ENCODE measurements around the gene NR2F2. TPM values are rescaled to one million over a fixed set of nuclear protein-coding genes. Genes with fewer than 3 reads are reported as not detected.

NR2F2 gene
- total RNA-seq, 1 donor from 2014 or later = 1.9 TPM

GRCh38 chr15:96331144-96331944 is 844 bp downstream of the NR2F2 start:
- H3K36me3 Mint-ChIP-seq (ENCODE audit: unreplicated experiment) = no peaks in the 10 kb centered on the region
- H3K27me3 Mint-ChIP-seq (ENCODE audit: unreplicated experiment) = peaks cover 44% of the 10 kb centered on the region
- peaks cover 14% of the 10 kb centered on the region for H3K9me3 Mint-ChIP-seq (ENCODE audit: unreplicated experiment)
- TF ChIP-seq CTCF (IDR thresholded peaks at IDR 0.05; ENCODE audit: partially characterized antibody, unreplicated experiment) = no peak
- H3K27ac Mint-ChIP-seq (ENCODE audit: unreplicated experiment) = no peak overlapping the region
- peak; percentile 62 for DNase-seq
- H3K4me1 Mint-ChIP-seq (ENCODE audit: low read depth, unreplicated experiment) = peaks cover 8% of the 10 kb centered on the region
- H3K4me3 Mint-ChIP-seq (ENCODE audit: unreplicated experiment) = peak overlapping the region; percentile 88

- Mint-ChIP-seq H3K4me1 (ENCODE audit: low read depth, unreplicated experiment) (peaks cover under 1% of the 10 kb centered on the region), H3K9me3 (ENCODE audit: unreplicated experiment) (peaks cover 14% of the 10 kb centered on the region), H3K27me3 (ENCODE audit: unreplicated experiment) (peaks cover 40% of the 10 kb centered on the region), H3K36me3 (ENCODE audit: unreplicated experiment) (no peaks in the 10 kb centered on the region), H3K4me3 (ENCODE audit: unreplicated experiment) (peak overlapping the region; percentile 88), H3K27ac (ENCODE audit: unreplicated experiment) (no peak overlapping the region)
- DNase-seq = no peak
- no peak for TF ChIP-seq CTCF (IDR thresholded peaks at IDR 0.05; ENCODE audit: partially characterized antibody, unreplicated experiment)
Observed at GRCh38 chr15:96331945-96332636, 1.6 kb downstream of the NR2F2 start.

DNA sequence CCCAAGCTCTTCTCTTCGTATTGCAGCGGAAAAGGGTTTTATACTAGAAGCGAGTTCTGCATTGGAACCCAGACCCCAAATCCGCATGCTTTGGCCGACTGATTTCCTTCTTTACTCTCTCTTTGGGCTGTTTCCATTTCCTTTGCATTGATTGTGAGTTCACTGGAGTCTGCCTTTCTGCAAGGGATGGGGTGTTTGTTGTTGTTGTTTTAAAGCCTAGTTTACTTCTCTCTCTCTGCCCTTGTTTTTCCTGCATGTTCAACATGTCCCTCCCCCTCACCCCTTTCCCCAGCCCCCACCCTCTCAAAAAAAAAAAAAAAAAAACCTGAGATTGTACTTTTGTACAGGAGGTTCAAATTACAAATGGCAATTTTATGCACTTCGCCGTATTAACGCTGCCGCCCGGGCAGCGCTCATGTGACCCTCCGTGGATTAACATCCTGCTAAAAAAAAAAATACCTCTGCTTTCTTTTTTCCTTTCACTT is 2.2 kb downstream of the NR2F2 start:
- peaks cover 42% of the 10 kb centered on the region for H3K27me3 Mint-ChIP-seq (ENCODE audit: unreplicated experiment)
- H3K4me1 Mint-ChIP-seq (ENCODE audit: low read depth, unreplicated experiment) = no peaks in the 10 kb centered on the region
- no peak for TF ChIP-seq CTCF (IDR thresholded peaks at IDR 0.05; ENCODE audit: partially characterized antibody, unreplicated experiment)
- peak overlapping the region; percentile 81 for H3K4me3 Mint-ChIP-seq (ENCODE audit: unreplicated experiment)
- peaks cover 14% of the 10 kb centered on the region for H3K9me3 Mint-ChIP-seq (ENCODE audit: unreplicated experiment)
- no peak overlapping the region for H3K27ac Mint-ChIP-seq (ENCODE audit: unreplicated experiment)
- no peaks in the 10 kb centered on the region for H3K36me3 Mint-ChIP-seq (ENCODE audit: unreplicated experiment)
- DNase-seq = no peak

GRCh38 chr15:96333131-96334016 is 2.9 kb downstream of the NR2F2 start:
- Mint-ChIP-seq H3K36me3 (ENCODE audit: unreplicated experiment) (no peaks in the 10 kb centered on the region), H3K4me1 (ENCODE audit: low read depth, unreplicated experiment) (no peaks in the 10 kb centered on the region), H3K4me3 (ENCODE audit: unreplicated experiment) (peak overlapping the region; percentile 81), H3K9me3 (ENCODE audit: unreplicated experiment) (peaks cover 14% of the 10 kb centered on the region), H3K27ac (ENCODE audit: unreplicated experiment) (no peak overlapping the region), H3K27me3 (ENCODE audit: unreplicated experiment) (peaks cover 44% of the 10 kb centered on the region)
- TF ChIP-seq CTCF (IDR thresholded peaks at IDR 0.05; ENCODE audit: partially characterized antibody, unreplicated experiment) = no peak
- peak; percentile 65 for DNase-seq

Data from glutamatergic neuron (in vitro differentiated cells).